GM12878 (cell line): ENCODE data around the gene PRKRIP1. TPM values are rescaled to one million over a fixed set of nuclear protein-coding genes. Genes with fewer than 3 reads are reported as not detected.

Experiments used
- ATAC-seq: fragments of 200-7000 bp; cut with Tn5 transposase; 3 replicates; pipeline ENCODE4 v1.9.1; 2020; ENCODE audit warnings: mild to moderate bottlenecking, moderate library complexity
- BruUV-seq: library from RNA; stranded (reverse); fragments of 400-500 nt; replicated peaks from 2 replicates; lab custom pipeline; 2021; lab: Mats Ljungman, UMichigan
- CTCF ChIA-PET: fragments of 300-600 bp; sonication (Branson Sonifier 250); formaldehyde crosslinking; extraction: SDS; loops from one replicate; lab custom pipeline; 2021; ENCODE audit warnings: inconsistent platforms; lab: Yijun Ruan, JAX
- POLR2A ChIA-PET: fragments of 350-600 bp; formaldehyde crosslinking; extraction: SDS; loops from one replicate; lab custom pipeline; 2021; ENCODE audit warnings: inconsistent platforms; lab: Charles Lee
- RAD21 ChIA-PET: fragments of 300-600 bp; sonication (Branson Sonifier 250); formaldehyde crosslinking; loops from one replicate; lab custom pipeline; 2023; ENCODE audit warnings: antibody characterized with exemption; ENCODE audit not compliant: unreplicated experiment; lab: Charles Lee
- SMC1A ChIA-PET: fragments of 300-600 bp; sonication (Branson Sonifier 250); formaldehyde crosslinking; loops from one replicate; lab custom pipeline; 2023; ENCODE audit not compliant: unreplicated experiment, uncharacterized antibody; lab: Charles Lee
- DNase-seq: peaks from one replicate; pipeline ENCODE4 v3.0.0-alpha.2; 2011; ENCODE audit warnings: low read depth, low spot score
- FAIRE-seq: peaks from 3 replicates; lab custom pipeline; 2011; peaks lifted over from hg19 to GRCh38; lab: Jason Lieb, UNC
- H2AFZ ChIP-seq: 2 replicates; pipeline ENCODE4 v1.6.0; 2011; ENCODE audit warnings: low read depth, low read length, control low read depth; ENCODE audit not compliant: control insufficient read depth
- H3K27ac ChIP-seq: 2 replicates; pipeline ENCODE4 v1.5.1; 2011; ENCODE audit warnings: control low read depth; ENCODE audit not compliant: control insufficient read depth, insufficient read depth
- H3K27me3 ChIP-seq, 2 experiments: replicated peaks in 1 of 2; 2 replicates each; pipeline versions ENCODE4 v1.6.0 to v1.6.1; 2011; ENCODE audit warnings: low read length in 1 of 2; ENCODE audit not compliant: control insufficient read depth in 2 of 2, insufficient read depth in 2 of 2
- H3K36me3 ChIP-seq, 2 experiments: 2 replicates each; pipeline ENCODE4 v1.5.1; 2011; ENCODE audit warnings: low read length in 1 of 2; ENCODE audit not compliant: control insufficient read depth in 2 of 2, insufficient read depth in 2 of 2
- H3K4me1 ChIP-seq: 2 replicates; pipeline ENCODE4 v1.6.1; 2011; ENCODE audit warnings: mild to moderate bottlenecking, low read length, moderate library complexity, mixed read lengths; ENCODE audit not compliant: control insufficient read depth, insufficient read depth
- H3K4me2 ChIP-seq: 2 replicates; pipeline ENCODE4 v1.6.0; 2011; ENCODE audit warnings: control low read depth; ENCODE audit not compliant: control insufficient read depth, insufficient read depth
- H3K4me3 ChIP-seq: fragments of 200-600 bp; sonication (generic); 2 replicates; pipeline ENCODE4 v1.5.1; 2016
- H3K79me2 ChIP-seq: 2 replicates; pipeline ENCODE4 v1.6.0; 2011; ENCODE audit warnings: low read length; ENCODE audit not compliant: control insufficient read depth, insufficient read depth
- H3K9ac ChIP-seq: 2 replicates; pipeline ENCODE4 v1.8.0; 2011; ENCODE audit warnings: low read length, control low read depth, mixed read lengths; ENCODE audit not compliant: control insufficient read depth, insufficient read depth
- H3K9me3 ChIP-seq: replicated peaks from 3 replicates; pipeline ENCODE4 v1.5.1; 2011; ENCODE audit warnings: mild to moderate bottlenecking, low read length; ENCODE audit not compliant: control insufficient read depth, insufficient read depth
- H4K20me1 ChIP-seq: 2 replicates; pipeline ENCODE4 v1.6.0; 2011; ENCODE audit not compliant: control insufficient read depth, insufficient read depth
- CBX3 ChIP-seq: fragments of 200-600 bp; sonication (generic); IDR thresholded peaks from 2 replicates; pipeline ENCODE4 v1.6.1; 2016; ENCODE audit warnings: low read depth, borderline replicate concordance
- EP300 ChIP-seq, 2 experiments: fragments of 150-350 bp in 1 of 2; IDR thresholded peaks; 2 replicates each; pipeline ENCODE4 v1.6.1; 2011 to 2012; ENCODE audit warnings: low read depth in 2 of 2, low read length in 2 of 2, borderline replicate concordance in 1 of 2, improper control_type of control experiment in 1 of 2, inconsistent platforms in 1 of 2; ENCODE audit not compliant: control insufficient read depth in 1 of 2
- ESRRA ChIP-seq: IDR thresholded peaks from 2 replicates; pipeline ENCODE4 v1.6.1; 2012; ENCODE audit warnings: mild to moderate bottlenecking, low read length, improper control_type of control experiment
- GATAD2B ChIP-seq: fragments of 450-650 bp; conservative IDR thresholded peaks from 2 replicates; pipeline ENCODE4 v1.6.1; 2017; ENCODE audit warnings: low read depth, mild to moderate bottlenecking, moderate library complexity
- IRF4 ChIP-seq: IDR thresholded peaks from 2 replicates; pipeline ENCODE4 v1.6.1; 2011; ENCODE audit warnings: low read depth, low read length
- MTA3 ChIP-seq: IDR thresholded peaks from 2 replicates; pipeline ENCODE4 v1.6.1; 2012; ENCODE audit warnings: low read length, inconsistent platforms, borderline replicate concordance
- NR2F1 ChIP-seq: fragments of 450-650 bp; conservative IDR thresholded peaks from 2 replicates; pipeline ENCODE4 v1.6.1; 2017; ENCODE audit warnings: mild to moderate bottlenecking
- PKNOX1 ChIP-seq: fragments of 450-650 bp; IDR thresholded peaks from 2 replicates; pipeline ENCODE4 v1.6.1; 2016; ENCODE audit warnings: mild to moderate bottlenecking
- SUZ12 ChIP-seq: fragments of 200-600 bp; sonication (generic); IDR thresholded peaks from one replicate; pipeline ENCODE4 v1.6.1; 2018; ENCODE audit warnings: antibody characterized with exemption, mild to moderate bottlenecking; ENCODE audit not compliant: unreplicated experiment
- TBL1XR1 ChIP-seq: IDR thresholded peaks from 2 replicates; pipeline ENCODE4 v1.6.1; 2012; ENCODE audit warnings: low read depth, low read length, improper control_type of control experiment
- ZZZ3 ChIP-seq: IDR thresholded peaks from 2 replicates; pipeline ENCODE4 v1.6.1; 2011; ENCODE audit warnings: low read depth; ENCODE audit not compliant: control insufficient read depth, insufficient read length
- WGBS: methylation state at CpG from one replicate; pipeline ENCODE4 v1.1.6; 2016; ENCODE audit warnings: low lambda C conversion rate; ENCODE audit not compliant: insufficient replicate concordance, insufficient coverage; ENCODE audit errors: missing lambda C conversion rate; 5-methylcytosine and 5-hydroxymethylcytosine counted together
- in situ Hi-C: fragments of 300-500 bp; cut with MboI; formaldehyde crosslinking; loops from 9 replicates; pipeline ENCODE4 v1.14.3; 2018; ENCODE audit warnings: mixed read lengths
- intact Hi-C: fragments of 100-400 bp; cut with micrococcal nuclease; formaldehyde crosslinking; loops from one replicate; pipeline ENCODE4 v1.14.2; 2022; ENCODE audit not compliant: unreplicated experiment
- polyA plus RNA-seq, 11 experiments: library from polyadenylated mRNA; depleted of rRNA in 4 of 11; unstranded in 6 of 11; stranded (reverse) in 5 of 11; fragments of >200 nt; fragmentation: Nextera tagmentation in 4 of 11; fragmentation: Illumina TruSeq in 1 of 11; extraction: Ambion mirVana in 4 of 11; extraction: Trizol in 1 of 11; gene quantifications; 1 replicate in 1 of 11; 2 replicates in 10 of 11; pipeline versions ENCODE4 v1.2.1 to v1.2.3, GENCODE V29; 2011 to 2016; ENCODE audit warnings: inconsistent platforms in 2 of 11, missing spikeins in 2 of 11, low read depth in 1 of 11
- total RNA-seq, 4 experiments: library from RNA; depleted of rRNA in 3 of 4; stranded (reverse); fragments of >200 nt in 3 of 4; fragmentation: Illumina TruSeq in 1 of 4; extraction: Trizol in 1 of 4; gene quantifications; 2 replicates each; pipeline versions ENCODE4 v1.2.1 to v1.2.3, GENCODE V29; 2013 to 2021
- TF ChIP-seq, protein P1 (sequence below): fragments of 150-350 bp; IDR thresholded peaks from 2 replicates; pipeline ENCODE4 v1.6.1; 2014; ENCODE audit warnings: mild to moderate bottlenecking, low read depth, low read length
- TF ChIP-seq, protein P2 (sequence below): fragments of 450-650 bp; IDR thresholded peaks from 2 replicates; pipeline ENCODE4 v1.6.1; 2014; ENCODE audit warnings: mild to moderate bottlenecking
- TF ChIP-seq, protein P3 (sequence below): fragments of 450-650 bp; IDR thresholded peaks from 2 replicates; pipeline ENCODE4 v1.6.1; 2017; ENCODE audit warnings: mild to moderate bottlenecking, low read depth, inconsistent platforms; ENCODE audit not compliant: poor library complexity, severe bottlenecking

PRKRIP1 gene
- total and polyA plus RNA-seq, 10 of the 15 experiments (the other 5 are each of a cell fraction or from before 2014, with no cell fraction given) = 17.0 to 38.4 (median 25.5) TPM

DNA sequence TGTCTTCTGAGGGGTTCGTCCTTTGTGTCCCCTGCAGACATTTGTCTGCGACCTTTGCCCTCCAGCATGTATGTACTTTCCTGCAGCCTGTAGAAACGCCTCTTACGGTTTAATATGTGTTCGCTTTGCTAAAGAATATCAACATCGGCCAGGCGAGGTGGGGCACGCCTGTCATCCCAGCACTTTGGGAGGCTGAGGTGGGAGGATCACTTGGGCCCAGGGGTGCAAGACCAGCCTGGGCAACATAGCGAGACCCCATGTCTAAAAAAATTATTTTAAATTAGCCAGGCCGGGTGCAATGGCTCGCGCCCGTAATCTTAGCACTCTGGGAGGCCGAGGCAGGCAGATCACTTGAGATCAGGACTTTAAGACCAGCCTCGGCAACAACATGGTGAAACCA lies 53.0 kb downstream of the PRKRIP1 start:
- Histone ChIP-seq H3K4me2 (no peak overlapping the region), H2AFZ (no peak overlapping the region), H3K79me2 (peaks cover 3% of the 10 kb centered on the region; the same call in 1 of the 2 replicates), H4K20me1 (no peaks in the 10 kb centered on the region), H3K9me3 (no peaks in the 10 kb centered on the region), H3K4me3 (no peak overlapping the region), H3K4me1 (peaks cover 16% of the 10 kb centered on the region), H3K27ac (no peak overlapping the region), H3K27me3 (no peaks in the 10 kb centered on the region), H3K36me3 (peaks cover 8 to 22% of the 10 kb centered on the region in 2 experiments; a peak in 3 of 4 replicates), H3K9ac (no peak overlapping the region)
- intact Hi-C loops = no loop called here
- TF ChIP-seq EP300 (IDR thresholded peaks at IDR 0.05; ENCODE audit: borderline replicate concordance in 1 of 2, control insufficient read depth in 1 of 2, low read depth in 2 of 2, low read length in 2 of 2) (no peak), TBL1XR1 (no peak), GATAD2B (no peak), ZZZ3 (no peak), NR2F1 (no peak), PKNOX1 (no peak), SUZ12 (no peak), IRF4 (no peak), ESRRA (no peak), MTA3 (no peak), CBX3 (no peak)
- TF ChIP-seq, protein P1, sequence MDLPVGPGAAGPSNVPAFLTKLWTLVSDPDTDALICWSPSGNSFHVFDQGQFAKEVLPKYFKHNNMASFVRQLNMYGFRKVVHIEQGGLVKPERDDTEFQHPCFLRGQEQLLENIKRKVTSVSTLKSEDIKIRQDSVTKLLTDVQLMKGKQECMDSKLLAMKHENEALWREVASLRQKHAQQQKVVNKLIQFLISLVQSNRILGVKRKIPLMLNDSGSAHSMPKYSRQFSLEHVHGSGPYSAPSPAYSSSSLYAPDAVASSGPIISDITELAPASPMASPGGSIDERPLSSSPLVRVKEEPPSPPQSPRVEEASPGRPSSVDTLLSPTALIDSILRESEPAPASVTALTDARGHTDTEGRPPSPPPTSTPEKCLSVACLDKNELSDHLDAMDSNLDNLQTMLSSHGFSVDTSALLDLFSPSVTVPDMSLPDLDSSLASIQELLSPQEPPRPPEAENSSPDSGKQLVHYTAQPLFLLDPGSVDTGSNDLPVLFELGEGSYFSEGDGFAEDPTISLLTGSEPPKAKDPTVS = no peak
- TF ChIP-seq, protein P2, sequence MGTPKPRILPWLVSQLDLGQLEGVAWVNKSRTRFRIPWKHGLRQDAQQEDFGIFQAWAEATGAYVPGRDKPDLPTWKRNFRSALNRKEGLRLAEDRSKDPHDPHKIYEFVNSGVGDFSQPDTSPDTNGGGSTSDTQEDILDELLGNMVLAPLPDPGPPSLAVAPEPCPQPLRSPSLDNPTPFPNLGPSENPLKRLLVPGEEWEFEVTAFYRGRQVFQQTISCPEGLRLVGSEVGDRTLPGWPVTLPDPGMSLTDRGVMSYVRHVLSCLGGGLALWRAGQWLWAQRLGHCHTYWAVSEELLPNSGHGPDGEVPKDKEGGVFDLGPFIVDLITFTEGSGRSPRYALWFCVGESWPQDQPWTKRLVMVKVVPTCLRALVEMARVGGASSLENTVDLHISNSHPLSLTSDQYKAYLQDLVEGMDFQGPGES = no peak
- TF ChIP-seq, protein P3, sequence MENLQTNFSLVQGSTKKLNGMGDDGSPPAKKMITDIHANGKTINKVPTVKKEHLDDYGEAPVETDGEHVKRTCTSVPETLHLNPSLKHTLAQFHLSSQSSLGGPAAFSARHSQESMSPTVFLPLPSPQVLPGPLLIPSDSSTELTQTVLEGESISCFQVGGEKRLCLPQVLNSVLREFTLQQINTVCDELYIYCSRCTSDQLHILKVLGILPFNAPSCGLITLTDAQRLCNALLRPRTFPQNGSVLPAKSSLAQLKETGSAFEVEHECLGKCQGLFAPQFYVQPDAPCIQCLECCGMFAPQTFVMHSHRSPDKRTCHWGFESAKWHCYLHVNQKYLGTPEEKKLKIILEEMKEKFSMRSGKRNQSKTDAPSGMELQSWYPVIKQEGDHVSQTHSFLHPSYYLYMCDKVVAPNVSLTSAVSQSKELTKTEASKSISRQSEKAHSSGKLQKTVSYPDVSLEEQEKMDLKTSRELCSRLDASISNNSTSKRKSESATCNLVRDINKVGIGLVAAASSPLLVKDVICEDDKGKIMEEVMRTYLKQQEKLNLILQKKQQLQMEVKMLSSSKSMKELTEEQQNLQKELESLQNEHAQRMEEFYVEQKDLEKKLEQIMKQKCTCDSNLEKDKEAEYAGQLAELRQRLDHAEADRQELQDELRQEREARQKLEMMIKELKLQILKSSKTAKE = no peak
- ChIA-PET CTCF (interaction anchor here (0.7 to 5.4 kb wide), 10 partner anchors 8 to 170 kb away, joined by 3 to 101 read pairs (median 4); partner anchors contain the start of gene PRKRIP1), SMC1A (interaction anchor here (1.0 to 2.7 kb wide), 6 partner anchors 7 to 53 kb away, joined by 3 to 27 read pairs (median 8); partner anchors contain the start of gene PRKRIP1), RAD21 (interaction anchor here (0.9 to 3.7 kb wide), 2 partner anchors 34 to 45 kb away, joined by 4 to 40 read pairs; no protein-coding TSS in a partner anchor), POLR2A (interaction anchor here (0.8 to 1.3 kb wide), 4 partner anchors 11 to 45 kb away, joined by 3 to 4 read pairs (median 4); no protein-coding TSS in a partner anchor)
- BruUV-seq = no TSS peak
- no peak for DNase-seq
- 98% methylated on average over 15 of the region's 15 CpGs for WGBS
- in situ Hi-C loops = no loop called here
- no peak for FAIRE-seq
- ATAC-seq = no peak
